HG03175 (cell line): ENCODE results near the gene ADGRL3.
"Not testable (repeated sequence)": the region's sequence is repeated elsewhere in the genome, so short reads cannot be mapped to it uniquely, and the experiment has no call there.

Experiments used
- ATAC-seq: cut with Tn5 transposase; IDR thresholded peaks from one replicate; pipeline ENCODE4 v1.9.1; 2021; ENCODE audit warnings: mild to moderate bottlenecking, moderate library complexity; ENCODE audit not compliant: unreplicated experiment

Gene ADGRL3

DNA sequence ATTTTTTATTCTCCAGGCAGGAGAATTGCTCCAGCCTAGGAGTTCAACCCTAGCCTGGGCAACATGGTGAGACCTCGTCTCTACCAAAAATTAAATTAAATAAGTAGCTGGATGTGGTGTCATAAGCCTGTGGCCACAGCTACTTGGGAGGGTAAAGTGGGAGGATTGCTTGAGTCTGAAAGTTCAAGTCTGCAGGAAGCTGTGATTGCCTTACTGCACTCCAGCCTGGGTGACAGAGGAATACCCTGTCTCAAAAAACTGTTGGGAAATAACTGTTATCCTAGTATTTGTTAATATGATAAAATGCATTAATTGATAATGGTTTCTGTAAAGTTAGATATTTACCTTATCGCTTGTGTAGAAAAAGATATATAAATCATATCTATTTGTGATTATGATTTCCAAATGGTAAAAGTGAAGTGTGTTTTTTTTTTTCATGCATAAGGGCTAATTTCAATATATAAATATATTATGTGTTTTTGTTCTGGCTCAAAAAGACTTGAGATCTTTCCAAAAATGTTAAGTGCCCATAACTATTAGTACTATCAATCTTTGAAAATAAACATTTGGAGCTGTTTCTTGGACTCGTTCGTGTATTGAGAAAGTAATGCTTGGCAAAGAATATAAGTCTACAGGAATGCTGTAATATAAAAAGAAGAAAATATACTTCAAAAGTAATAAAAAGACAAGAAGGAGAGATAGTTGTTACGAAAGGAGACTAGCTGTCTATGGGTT is 396.6 kb downstream of the ADGRL3 start:
- ATAC-seq: no peak

DNA sequence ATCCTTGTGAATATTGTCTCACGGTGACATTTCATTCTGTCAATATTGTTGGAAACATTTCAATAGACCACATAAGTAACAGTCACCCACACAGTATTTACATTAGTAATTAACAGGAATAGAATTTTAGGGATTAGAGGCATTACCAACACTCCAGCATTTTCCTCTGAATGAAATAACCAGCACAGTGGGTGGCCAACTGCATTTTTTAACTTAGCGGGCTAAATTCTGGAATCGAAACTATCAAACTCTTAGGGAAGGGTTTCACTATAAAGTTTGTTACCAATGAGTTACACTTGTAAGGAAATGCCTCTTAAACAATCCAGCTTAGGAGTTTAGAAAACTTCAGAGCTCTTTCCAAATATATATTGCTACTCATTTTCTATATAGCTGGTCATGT is 403.0 kb downstream of the ADGRL3 start:
- no peak for ATAC-seq

DNA sequence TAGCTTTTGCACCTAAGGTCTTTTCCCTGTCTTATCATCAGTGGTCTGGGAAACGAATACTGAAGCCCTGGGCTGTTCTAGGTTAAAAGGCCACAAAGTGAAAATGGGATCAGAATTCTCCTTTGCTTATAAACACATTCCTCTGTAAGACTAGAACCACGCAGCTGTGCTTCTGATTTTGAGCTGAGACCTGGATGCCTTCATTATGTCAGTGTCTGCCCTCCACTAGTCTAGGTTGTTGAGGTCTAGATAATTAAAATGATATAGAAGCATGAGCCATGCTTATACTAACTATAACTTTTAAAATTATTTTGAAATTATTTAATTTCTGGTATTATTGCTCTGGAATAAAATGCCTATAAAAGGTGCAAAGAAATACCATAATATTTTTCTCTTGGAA is 403.9 kb downstream of the ADGRL3 start:
- ATAC-seq: no peak

DNA sequence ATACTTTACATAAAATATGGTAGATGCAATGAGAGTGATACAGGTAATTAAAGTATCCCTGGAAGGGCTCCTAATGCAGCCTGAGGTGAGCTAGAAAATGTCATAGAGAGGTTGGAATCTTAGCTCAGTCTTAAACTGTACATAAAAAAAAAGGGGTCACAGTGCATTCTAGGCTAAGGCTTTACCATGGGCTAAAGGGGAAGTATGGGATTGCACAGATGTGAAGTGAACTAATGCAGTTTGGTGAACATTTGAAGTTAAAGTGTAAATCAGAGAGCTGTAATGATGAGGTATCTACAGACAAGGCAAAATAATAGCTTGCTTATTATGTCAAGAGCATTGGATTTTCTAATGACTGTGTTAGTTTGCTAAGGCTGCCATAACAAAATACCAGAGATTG is 405.9 kb downstream of the ADGRL3 start:
- no peak for ATAC-seq

DNA sequence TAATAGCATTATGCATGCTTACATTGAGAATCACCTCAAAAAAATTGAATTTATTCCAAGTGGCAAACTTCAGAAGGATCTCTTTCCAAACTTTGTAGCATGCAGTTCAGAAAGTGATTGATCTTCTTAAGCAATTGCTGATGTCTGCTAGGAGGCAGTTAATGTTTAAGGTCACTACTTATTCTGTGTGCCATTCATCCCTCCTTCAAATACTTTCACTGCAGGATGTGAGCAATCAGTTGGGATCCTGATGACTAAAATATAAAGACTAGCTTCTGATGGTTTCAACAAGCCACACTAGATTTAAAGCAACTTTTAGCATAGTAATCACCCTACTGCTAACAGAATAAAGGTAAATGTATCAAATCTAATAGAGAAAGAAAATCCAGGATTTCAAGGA is 414.1 kb downstream of the ADGRL3 start:
- no peak for ATAC-seq

DNA sequence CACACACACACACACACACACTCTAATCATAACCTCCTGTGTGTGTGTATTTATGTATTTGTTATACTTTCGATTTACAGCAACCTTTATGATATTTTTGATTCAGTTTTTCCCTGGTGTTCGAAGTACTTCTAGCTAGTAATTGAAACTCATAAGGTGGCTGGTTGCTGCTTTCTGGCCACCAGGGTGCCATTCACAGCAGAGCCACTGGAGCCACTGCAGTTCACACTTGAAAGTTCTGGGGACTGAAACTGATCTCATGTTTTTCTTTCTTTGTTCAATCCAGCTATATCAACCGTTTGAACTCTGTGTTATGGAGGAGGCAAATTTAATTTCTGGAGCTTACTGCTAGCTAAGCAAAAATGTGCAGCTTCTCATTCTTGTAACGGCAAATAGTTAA is 419.4 kb downstream of the ADGRL3 start:
- ATAC-seq: no peak

DNA sequence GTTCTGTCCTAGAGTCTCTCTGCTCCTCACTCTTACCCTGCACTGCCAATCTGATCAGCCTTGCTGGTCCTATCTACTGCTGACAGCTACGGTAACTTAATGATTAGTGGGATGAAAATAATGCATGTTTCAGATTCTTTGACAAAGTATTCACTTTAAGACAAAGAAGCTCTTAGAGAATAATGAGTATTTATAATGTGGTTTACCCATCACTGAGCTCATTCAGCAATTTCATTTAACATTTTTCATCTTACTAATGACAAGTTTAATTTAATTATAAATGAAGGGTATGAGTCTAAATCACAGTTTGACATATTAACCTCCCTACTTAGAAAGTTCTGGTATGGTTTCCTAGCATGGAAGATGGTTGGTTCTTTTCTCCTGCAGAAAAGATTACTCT is 428.2 kb downstream of the ADGRL3 start:
- ATAC-seq: no peak

DNA sequence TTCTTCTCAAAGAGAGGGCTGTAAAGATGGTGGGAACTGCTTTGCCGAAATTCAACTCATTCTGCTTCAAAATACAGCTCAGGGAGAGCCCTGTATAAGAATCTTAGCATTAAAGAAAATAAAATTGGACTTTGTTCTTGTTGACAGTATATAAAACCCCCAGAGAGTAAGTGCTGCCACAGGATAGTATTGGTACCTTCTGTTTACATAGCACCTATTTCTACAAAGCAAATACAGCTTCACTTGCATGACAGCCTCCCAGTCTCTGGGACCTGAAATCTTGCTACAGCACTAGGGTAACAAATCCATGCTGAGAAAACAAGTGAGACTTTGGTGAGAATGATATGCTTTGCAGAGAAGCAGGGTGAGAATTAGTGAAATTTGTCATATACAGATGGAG is 428.6 kb downstream of the ADGRL3 start:
- no peak for ATAC-seq

DNA sequence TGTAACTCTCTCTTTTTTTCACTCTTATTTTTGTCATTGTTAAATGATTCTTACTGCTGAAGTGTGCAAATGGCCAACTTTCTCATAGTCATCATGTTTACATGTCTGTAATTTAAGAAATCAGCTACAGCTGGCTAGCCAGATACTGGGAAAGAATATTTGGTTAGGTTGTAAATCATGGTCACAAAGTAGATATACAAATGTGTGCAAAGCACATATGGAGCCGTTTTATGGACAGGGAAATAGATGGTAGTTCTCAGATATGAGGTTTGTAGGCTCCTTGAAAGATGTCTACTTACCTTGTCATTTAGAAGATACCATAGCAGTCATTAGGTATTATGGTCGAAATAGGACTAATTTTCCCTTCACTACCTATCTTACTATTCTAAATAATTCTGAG is 430.4 kb downstream of the ADGRL3 start:
- no peak for ATAC-seq

DNA sequence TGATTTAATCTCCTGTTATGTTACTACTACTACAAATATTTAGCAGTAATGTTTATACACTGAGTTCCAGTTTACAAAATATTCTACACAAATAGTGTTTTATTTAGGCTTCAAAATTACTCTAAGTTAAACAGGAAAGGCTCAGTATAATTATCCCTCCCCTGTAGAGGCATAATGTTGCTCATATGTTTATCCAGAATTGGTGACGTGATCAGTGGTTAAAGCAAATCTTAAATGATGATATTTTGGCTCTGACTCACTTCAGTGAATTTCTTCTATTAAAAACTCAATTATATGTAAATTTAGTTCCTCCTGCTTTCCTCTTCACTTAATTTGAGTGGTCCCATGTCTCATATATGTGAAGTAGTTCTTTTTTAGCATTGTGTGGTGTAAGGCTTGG is 438.5 kb downstream of the ADGRL3 start:
- no peak for ATAC-seq

DNA sequence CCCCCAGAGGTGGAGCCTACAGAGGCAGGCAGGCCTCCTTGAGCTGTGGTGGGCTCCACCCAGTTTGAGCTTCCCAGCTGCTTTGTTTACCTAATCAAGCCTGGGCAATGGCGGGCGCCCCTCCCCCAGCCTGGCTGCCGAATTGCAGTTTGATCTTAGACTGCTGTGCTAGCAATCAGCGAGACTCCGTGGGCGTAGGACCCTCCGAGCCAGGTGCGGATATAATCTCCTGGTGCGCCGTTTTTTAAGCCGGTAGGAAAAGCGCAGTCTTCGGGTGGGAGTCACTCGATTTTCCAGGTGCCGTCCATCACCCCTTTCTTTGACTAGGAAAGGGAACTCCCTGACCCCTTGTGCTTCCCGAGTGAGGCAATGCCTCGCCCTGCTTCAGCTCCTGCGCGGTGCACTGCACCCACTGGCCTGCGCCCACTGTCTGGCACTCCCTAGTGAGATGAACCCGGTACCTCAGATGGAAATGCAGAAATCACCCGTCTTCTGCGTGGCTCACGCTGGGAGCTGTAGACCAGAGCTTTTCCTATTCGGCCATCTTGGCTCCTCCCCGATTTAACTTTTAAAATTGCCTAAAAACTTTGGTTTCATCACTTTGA is 446.7 kb downstream of the ADGRL3 start:
- ATAC-seq: not testable (repeated sequence)

DNA sequence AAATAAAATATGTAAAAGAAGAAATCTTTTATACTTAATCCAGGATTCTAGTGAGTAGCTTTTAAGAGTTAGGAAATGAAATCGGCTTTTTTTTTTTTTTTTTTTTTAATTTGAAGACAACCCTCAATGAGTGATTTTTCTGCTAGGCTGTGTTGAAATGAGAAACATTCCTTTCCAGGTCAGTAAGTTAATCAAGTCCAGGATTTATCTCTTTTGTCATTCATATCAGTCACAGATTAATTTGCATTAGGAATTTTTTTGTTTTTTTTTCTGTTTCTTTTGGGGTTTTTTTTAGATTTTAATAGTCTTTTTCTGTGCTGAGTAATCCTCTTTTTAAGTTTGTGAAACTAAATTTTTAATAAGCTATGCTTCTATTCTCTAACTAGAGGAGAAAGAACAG is 448.1 kb downstream of the ADGRL3 start:
- no peak for ATAC-seq

DNA sequence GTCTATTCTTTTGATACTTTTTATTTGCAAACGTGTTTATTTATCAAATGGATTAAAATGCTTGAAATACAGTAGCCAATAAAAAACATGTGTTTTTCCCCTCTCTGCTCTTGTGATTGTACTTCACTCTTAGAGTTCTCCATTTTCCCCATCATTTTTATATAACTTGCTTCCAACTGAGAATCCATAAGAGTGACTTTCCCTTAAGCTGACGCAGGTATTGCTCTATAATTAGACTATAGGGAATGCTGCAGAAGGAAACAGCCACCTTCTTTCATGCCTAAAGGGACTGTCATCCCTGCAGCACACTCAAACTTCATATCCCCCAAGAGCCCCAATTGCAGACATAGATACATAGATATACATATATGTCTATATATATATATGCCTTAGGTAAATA is 456.9 kb downstream of the ADGRL3 start:
- no peak for ATAC-seq

DNA sequence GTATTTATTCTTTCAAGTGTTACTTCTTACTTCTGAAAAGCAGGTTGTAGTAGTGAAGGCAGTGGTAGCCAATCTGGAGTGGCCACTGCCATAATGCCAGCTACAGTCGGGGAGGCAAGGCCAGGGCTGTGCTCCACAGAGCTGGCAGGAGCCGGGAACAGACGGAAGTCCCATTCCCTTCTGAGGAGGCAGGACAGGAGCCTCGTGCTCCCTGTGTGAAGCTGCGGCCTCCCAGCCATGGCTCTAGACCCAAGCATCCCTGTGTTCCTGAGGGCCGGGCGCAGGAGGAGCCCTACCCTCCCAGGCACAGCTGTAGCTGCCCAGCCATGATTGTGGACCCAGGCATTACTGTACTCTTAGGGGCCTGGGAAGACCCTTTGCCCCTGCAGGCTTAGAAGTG is 461.8 kb downstream of the ADGRL3 start:
- no peak for ATAC-seq

DNA sequence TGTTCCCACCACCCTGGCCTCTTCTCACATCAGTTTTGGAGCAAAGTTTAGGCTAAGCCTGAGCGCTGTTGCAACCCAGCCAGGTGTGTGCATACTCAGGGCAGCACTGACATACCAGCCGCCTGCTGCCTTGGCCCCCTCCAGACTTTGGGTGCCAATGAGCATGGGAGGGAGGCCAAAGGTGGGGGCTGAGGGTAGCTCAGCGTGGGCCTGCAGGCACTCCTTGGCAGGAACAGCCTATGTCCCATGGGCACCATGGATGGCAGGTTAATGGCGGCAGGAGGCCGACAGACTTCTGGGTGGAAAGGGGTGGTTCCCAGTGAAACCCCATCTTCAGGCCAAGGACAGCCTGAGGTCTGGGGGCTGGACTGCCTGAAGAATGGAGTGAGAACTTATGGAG is 462.2 kb downstream of the ADGRL3 start:
- no peak for ATAC-seq

DNA sequence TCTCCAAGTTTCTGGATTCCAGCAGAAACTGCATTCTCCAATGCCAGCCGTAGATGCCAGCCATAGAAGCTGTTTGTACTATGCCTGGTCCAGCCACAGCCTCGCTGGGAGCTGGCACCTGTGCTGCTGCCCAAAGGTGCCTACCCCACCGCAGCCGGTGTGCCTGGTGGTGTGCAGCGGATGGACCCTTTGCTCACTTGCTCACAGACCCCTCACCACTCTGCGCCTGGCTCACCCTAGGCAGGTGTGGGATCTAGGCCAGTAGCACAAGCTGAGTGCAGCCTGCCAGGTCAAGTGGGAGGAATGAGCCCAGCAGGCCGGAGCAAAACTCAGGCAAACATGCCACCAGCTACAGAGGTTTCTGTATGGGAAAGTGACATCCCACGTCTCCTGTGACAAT is 463.2 kb downstream of the ADGRL3 start:
- no peak for ATAC-seq

DNA sequence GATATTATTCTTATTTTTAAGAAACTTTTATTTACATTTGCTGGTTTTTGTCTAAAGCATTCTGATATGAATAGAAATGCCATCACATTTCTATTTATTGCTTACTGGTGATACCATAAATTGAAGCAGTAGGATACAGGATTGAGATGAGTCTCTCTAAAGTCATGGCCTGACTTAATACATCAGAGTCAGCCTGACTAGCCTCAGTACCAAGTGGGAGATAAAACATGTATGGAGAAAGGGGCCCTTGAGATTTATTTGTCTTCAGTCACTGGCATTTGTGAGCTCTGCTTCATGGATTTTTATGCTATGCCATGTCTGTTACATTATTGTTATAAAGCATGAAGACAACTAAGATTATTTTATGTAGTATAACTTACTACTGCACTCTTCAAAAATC is 465.5 kb downstream of the ADGRL3 start:
- no peak for ATAC-seq

DNA sequence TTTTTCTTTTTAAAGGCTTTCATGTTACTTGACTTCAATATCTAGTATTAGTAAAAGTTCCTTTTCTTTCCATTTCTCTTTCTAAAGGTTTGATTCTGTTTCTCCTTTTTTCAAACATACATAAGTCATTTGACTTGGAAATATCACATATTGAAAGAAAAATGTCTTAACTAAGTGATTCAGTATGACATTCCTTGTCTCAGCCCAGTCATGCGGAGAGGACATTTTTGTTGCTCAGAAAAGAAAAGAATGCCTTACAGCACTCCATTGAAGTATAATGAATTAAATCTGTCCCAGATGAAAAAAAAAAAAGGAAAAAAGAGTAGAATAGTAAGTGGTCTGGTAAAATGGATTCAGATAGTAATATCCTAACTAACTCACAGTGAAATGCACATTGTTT is 466.1 kb downstream of the ADGRL3 start:
- no peak for ATAC-seq

DNA sequence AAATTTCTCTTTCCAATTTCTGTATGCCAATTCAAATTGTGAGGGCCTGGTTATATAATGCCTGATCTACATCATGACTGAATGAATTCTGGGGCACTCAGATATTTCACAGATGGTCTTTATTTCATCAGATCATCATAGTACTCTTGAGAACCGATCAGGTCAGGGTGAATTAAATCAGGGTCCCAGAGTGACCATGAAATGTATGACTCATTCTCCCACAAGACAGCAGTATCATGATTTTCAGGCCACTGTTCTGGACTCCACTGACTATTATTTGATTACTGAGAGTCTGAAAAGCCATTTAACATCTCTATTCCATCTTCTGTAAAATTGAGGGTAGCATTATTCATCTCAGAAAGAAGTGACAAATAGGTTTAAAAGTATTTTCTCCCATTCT is 471.5 kb downstream of the ADGRL3 start:
- ATAC-seq: no peak

DNA sequence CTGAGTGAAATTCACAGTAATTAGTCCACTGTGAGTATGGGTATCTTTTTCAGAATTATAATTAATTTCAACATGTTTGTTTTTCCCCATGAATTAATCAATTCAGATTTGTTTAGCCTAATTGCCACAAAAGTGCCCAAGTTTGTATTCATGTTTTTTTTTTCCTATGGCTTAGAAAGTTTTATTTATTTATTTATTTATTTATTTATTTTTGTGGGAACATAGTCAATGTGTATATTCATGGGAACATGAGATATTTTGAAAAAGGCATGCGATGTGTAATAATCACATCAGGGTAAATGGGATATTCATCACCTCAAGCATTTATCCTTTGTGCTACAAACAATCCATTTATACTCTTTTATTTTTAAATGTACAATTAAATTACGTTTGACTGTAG is 475.3 kb downstream of the ADGRL3 start:
- ATAC-seq: no peak

DNA sequence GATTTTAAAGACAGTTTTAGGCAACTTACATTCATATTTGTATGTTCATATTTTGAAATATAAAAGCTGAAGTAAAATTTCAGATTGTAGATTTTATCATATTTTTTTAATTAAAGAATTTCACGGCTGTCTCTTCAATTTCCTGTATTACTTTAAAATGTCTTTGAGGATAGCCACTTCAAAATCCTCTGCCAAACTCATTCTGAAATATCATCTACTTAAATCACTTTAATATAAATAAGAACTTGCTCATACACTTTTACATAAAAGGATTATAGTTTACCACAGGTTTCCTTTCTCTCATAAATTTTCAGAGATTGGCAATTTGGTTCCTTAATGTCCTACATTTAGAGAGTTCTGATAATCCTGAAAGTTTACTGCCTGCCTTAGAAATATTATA is 478.2 kb downstream of the ADGRL3 start:
- no peak for ATAC-seq

DNA sequence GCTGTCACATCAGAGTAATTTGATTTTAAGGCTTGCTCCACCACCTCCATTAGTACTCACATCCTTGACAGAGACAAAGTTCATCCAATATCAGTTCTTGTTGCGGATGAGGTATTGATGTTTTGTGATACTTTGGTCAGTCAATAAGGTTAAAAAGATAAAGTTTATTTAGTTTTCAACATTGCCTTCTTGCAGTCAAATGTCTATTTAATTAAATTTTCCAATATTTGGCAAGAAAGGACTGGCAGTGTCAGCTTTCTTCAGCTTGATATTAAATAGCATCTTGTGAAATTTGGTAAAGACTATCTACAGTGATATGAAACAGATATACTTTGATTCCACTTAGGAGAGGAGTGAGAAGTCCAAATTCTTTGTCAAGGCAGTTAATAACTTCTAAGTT is 493.4 kb downstream of the ADGRL3 start:
- ATAC-seq: no peak

DNA sequence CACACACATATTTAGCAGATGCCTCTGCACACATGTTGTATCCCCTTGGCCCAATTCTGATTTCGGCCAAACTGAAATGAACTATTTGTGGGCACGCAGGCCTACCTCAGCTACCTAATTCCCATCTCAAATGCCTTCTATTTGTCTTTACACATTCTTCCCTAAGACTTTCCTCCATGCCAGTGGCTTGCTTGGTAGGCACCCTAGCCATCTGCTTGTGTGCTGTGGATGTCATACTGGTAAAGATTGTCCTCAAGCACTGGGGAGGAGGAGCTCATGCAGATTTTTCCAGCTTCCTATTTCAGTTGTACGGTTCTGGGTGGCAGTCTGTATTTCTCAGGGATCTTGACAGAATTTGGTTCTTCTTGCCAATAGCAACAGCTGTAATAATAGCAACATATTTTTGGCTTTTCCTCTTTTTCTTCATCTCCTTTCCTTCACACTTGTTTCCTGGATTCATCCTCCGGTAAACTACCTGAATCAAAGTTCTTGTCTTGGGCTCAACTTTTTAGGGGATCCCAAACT is 514.3 kb downstream of the ADGRL3 start:
- no peak for ATAC-seq
